GM12878 (cell line): ENCODE data around the gene ACP3. TPM values are rescaled to one million over a fixed set of nuclear protein-coding genes. Genes with fewer than 3 reads are reported as not detected.

Experiments
- ATAC-seq: fragments of 200-7000 bp; cut with Tn5 transposase; 3 replicates; pipeline ENCODE4 v1.9.1; 2020; ENCODE audit warnings: mild to moderate bottlenecking, moderate library complexity
- BruUV-seq: library from RNA; stranded (reverse); fragments of 400-500 nt; replicated peaks from 2 replicates; lab custom pipeline; 2021; lab: Mats Ljungman, UMichigan
- CTCF ChIA-PET: fragments of 300-600 bp; sonication (Branson Sonifier 250); formaldehyde crosslinking; extraction: SDS; loops from one replicate; lab custom pipeline; 2021; ENCODE audit warnings: inconsistent platforms; lab: Yijun Ruan, JAX
- POLR2A ChIA-PET: fragments of 350-600 bp; formaldehyde crosslinking; extraction: SDS; loops from one replicate; lab custom pipeline; 2021; ENCODE audit warnings: inconsistent platforms; lab: Charles Lee
- RAD21 ChIA-PET: fragments of 300-600 bp; sonication (Branson Sonifier 250); formaldehyde crosslinking; loops from one replicate; lab custom pipeline; 2023; ENCODE audit warnings: antibody characterized with exemption; ENCODE audit not compliant: unreplicated experiment; lab: Charles Lee
- SMC1A ChIA-PET: fragments of 300-600 bp; sonication (Branson Sonifier 250); formaldehyde crosslinking; loops from one replicate; lab custom pipeline; 2023; ENCODE audit not compliant: unreplicated experiment, uncharacterized antibody; lab: Charles Lee
- DNase-seq: peaks from one replicate; pipeline ENCODE4 v3.0.0-alpha.2; 2011; ENCODE audit warnings: low read depth, low spot score
- FAIRE-seq: peaks from 3 replicates; lab custom pipeline; 2011; peaks lifted over from hg19 to GRCh38; lab: Jason Lieb, UNC
- H2AFZ ChIP-seq: 2 replicates; pipeline ENCODE4 v1.6.0; 2011; ENCODE audit warnings: low read depth, low read length, control low read depth; ENCODE audit not compliant: control insufficient read depth
- H3K27ac ChIP-seq: 2 replicates; pipeline ENCODE4 v1.5.1; 2011; ENCODE audit warnings: control low read depth; ENCODE audit not compliant: control insufficient read depth, insufficient read depth
- H3K27me3 ChIP-seq, 2 experiments: replicated peaks in 1 of 2; 2 replicates each; pipeline versions ENCODE4 v1.6.0 to v1.6.1; 2011; ENCODE audit warnings: low read length in 1 of 2; ENCODE audit not compliant: control insufficient read depth in 2 of 2, insufficient read depth in 2 of 2
- H3K36me3 ChIP-seq, 2 experiments: 2 replicates each; pipeline ENCODE4 v1.5.1; 2011; ENCODE audit warnings: low read length in 1 of 2; ENCODE audit not compliant: control insufficient read depth in 2 of 2, insufficient read depth in 2 of 2
- H3K4me1 ChIP-seq: 2 replicates; pipeline ENCODE4 v1.6.1; 2011; ENCODE audit warnings: mild to moderate bottlenecking, low read length, moderate library complexity, mixed read lengths; ENCODE audit not compliant: control insufficient read depth, insufficient read depth
- H3K4me2 ChIP-seq: 2 replicates; pipeline ENCODE4 v1.6.0; 2011; ENCODE audit warnings: control low read depth; ENCODE audit not compliant: control insufficient read depth, insufficient read depth
- H3K4me3 ChIP-seq: fragments of 200-600 bp; sonication (generic); 2 replicates; pipeline ENCODE4 v1.5.1; 2016
- H3K79me2 ChIP-seq: 2 replicates; pipeline ENCODE4 v1.6.0; 2011; ENCODE audit warnings: low read length; ENCODE audit not compliant: control insufficient read depth, insufficient read depth
- H3K9ac ChIP-seq: 2 replicates; pipeline ENCODE4 v1.8.0; 2011; ENCODE audit warnings: low read length, control low read depth, mixed read lengths; ENCODE audit not compliant: control insufficient read depth, insufficient read depth
- H3K9me3 ChIP-seq: replicated peaks from 3 replicates; pipeline ENCODE4 v1.5.1; 2011; ENCODE audit warnings: mild to moderate bottlenecking, low read length; ENCODE audit not compliant: control insufficient read depth, insufficient read depth
- H4K20me1 ChIP-seq: 2 replicates; pipeline ENCODE4 v1.6.0; 2011; ENCODE audit not compliant: control insufficient read depth, insufficient read depth
- CREB1 ChIP-seq: IDR thresholded peaks from 2 replicates; pipeline ENCODE4 v1.6.1; 2012; ENCODE audit warnings: low read depth, mild to moderate bottlenecking, inconsistent platforms
- E2F8 ChIP-seq: fragments of 450-650 bp; IDR thresholded peaks from 2 replicates; pipeline ENCODE4 v1.6.1; 2018; ENCODE audit warnings: mild to moderate bottlenecking, low read depth, moderate library complexity; ENCODE audit not compliant: partially characterized antibody
- HDAC2 ChIP-seq: fragments of 200-600 bp; sonication (generic); IDR thresholded peaks from 2 replicates; pipeline ENCODE4 v1.6.1; 2017
- IRF3 ChIP-seq: fragments of 450-650 bp; IDR thresholded peaks from 2 replicates; pipeline ENCODE4 v1.6.1; 2014; ENCODE audit warnings: mild to moderate bottlenecking
- NFIC ChIP-seq: IDR thresholded peaks from 2 replicates; pipeline ENCODE4 v1.6.1; 2012; ENCODE audit warnings: low read depth, mild to moderate bottlenecking, inconsistent platforms, low read length, moderate library complexity
- NFYA ChIP-seq: IDR thresholded peaks from 2 replicates; pipeline ENCODE4 v1.6.1; 2011; ENCODE audit warnings: low read depth, mild to moderate bottlenecking, low read length, improper control_type of control experiment, borderline replicate concordance
- PML ChIP-seq: IDR thresholded peaks from 2 replicates; pipeline ENCODE4 v1.6.1; 2012; ENCODE audit warnings: low read length, inconsistent platforms
- RELA ChIP-seq: fragments of 450-650 bp; IDR thresholded peaks from 2 replicates; pipeline ENCODE4 v1.8.0; 2014; ENCODE audit warnings: borderline replicate concordance; ENCODE audit not compliant: partially characterized antibody
- REST ChIP-seq: IDR thresholded peaks from 2 replicates; pipeline ENCODE4 v1.6.1; 2012; ENCODE audit warnings: mild to moderate bottlenecking, low read depth, low read length
- SREBF1 ChIP-seq: IDR thresholded peaks from 2 replicates; pipeline ENCODE4 v1.6.1; 2012; ENCODE audit warnings: mild to moderate bottlenecking, low read length
- SUZ12 ChIP-seq: fragments of 200-600 bp; sonication (generic); IDR thresholded peaks from one replicate; pipeline ENCODE4 v1.6.1; 2018; ENCODE audit warnings: antibody characterized with exemption, mild to moderate bottlenecking; ENCODE audit not compliant: unreplicated experiment
- TAF1 ChIP-seq: IDR thresholded peaks from 2 replicates; pipeline ENCODE4 v1.6.1; 2011; ENCODE audit warnings: mild to moderate bottlenecking, low read depth, low read length, borderline replicate concordance
- ZNF24 ChIP-seq: fragments of 450-650 bp; IDR thresholded peaks from 2 replicates; pipeline ENCODE4 v1.6.1; 2017; ENCODE audit warnings: antibody characterized with exemption, mild to moderate bottlenecking
- WGBS: methylation state at CpG from one replicate; pipeline ENCODE4 v1.1.6; 2016; ENCODE audit warnings: low lambda C conversion rate; ENCODE audit not compliant: insufficient replicate concordance, insufficient coverage; ENCODE audit errors: missing lambda C conversion rate; 5-methylcytosine and 5-hydroxymethylcytosine counted together
- in situ Hi-C: fragments of 300-500 bp; cut with MboI; formaldehyde crosslinking; loops from 9 replicates; pipeline ENCODE4 v1.14.3; 2018; ENCODE audit warnings: mixed read lengths
- intact Hi-C: fragments of 100-400 bp; cut with micrococcal nuclease; formaldehyde crosslinking; loops from one replicate; pipeline ENCODE4 v1.14.2; 2022; ENCODE audit not compliant: unreplicated experiment
- polyA plus RNA-seq, 11 experiments: library from polyadenylated mRNA; depleted of rRNA in 4 of 11; unstranded in 6 of 11; stranded (reverse) in 5 of 11; fragments of >200 nt; fragmentation: Nextera tagmentation in 4 of 11; fragmentation: Illumina TruSeq in 1 of 11; extraction: Ambion mirVana in 4 of 11; extraction: Trizol in 1 of 11; gene quantifications; 1 replicate in 1 of 11; 2 replicates in 10 of 11; pipeline versions ENCODE4 v1.2.1 to v1.2.3, GENCODE V29; 2011 to 2016; ENCODE audit warnings: inconsistent platforms in 2 of 11, missing spikeins in 2 of 11, low read depth in 1 of 11
- total RNA-seq, 4 experiments: library from RNA; depleted of rRNA in 3 of 4; stranded (reverse); fragments of >200 nt in 3 of 4; fragmentation: Illumina TruSeq in 1 of 4; extraction: Trizol in 1 of 4; gene quantifications; 2 replicates each; pipeline versions ENCODE4 v1.2.1 to v1.2.3, GENCODE V29; 2013 to 2021

ACP3 gene
- total and polyA plus RNA-seq, 10 of the 15 experiments (the other 5 are each of a cell fraction or from before 2014, with no cell fraction given), result 0.05 to 0.41 TPM; not detected in 8

- TF ChIP-seq ZNF24 (no peak), NFIC (no peak)
Observed at GRCh38 chr3:132341746-132342145, 24.5 kb downstream of the ACP3 start (continued).

- H3K27me3 ChIP-seq, result no peaks in the 10 kb centered on the region
- RAD21 ChIA-PET, result interaction anchor here (0.8 to 2.0 kb wide), 5 partner anchors 9 to 1294 kb away, joined by 3 to 9 read pairs (median 6); no protein-coding TSS in a partner anchor
- H3K9ac ChIP-seq, result no peak overlapping the region
- SMC1A ChIA-PET, result interaction anchor here (0.6 to 3.2 kb wide), 13 partner anchors 9 to 150 kb away, joined by 3 to 12 read pairs (median 3); no protein-coding TSS in a partner anchor
- no peaks in the 10 kb centered on the region for H3K79me2 ChIP-seq
- FAIRE-seq (no peak), ATAC-seq (no peak), DNase-seq (no peak)
- WGBS, result 52% methylated on average over 5 of the region's 5 CpGs
- in situ Hi-C loops (no loop called here), intact Hi-C loops (loop anchor here (10.0 kb wide), 1 partner anchor 307 kb away; the partner anchor contains the start of gene CPNE4)
- no peaks in the 10 kb centered on the region for H4K20me1 ChIP-seq
- CTCF ChIA-PET, result interaction anchor here (0.9 to 4.6 kb wide), 21 partner anchors 9 to 303 kb away, joined by 3 to 38 read pairs (median 4); no protein-coding TSS in a partner anchor
- POLR2A ChIA-PET, result no interaction called here
- H3K36me3 ChIP-seq, result no peaks in the 10 kb centered on the region
- no TSS peak for BruUV-seq
- no peaks in the 10 kb centered on the region for H3K9me3 ChIP-seq
- no peak overlapping the region for H3K4me3 ChIP-seq
- no peak overlapping the region for H2AFZ ChIP-seq
- H3K27ac ChIP-seq, result no peak overlapping the region
- no peaks in the 10 kb centered on the region for H3K4me1 ChIP-seq
- H3K4me2 ChIP-seq, result no peak overlapping the region
- no peak for TF ChIP-seq RELA
- TF ChIP-seq SUZ12, result no peak
- TF ChIP-seq PML, result no peak
- no peak for TF ChIP-seq IRF3
- no peak for TF ChIP-seq NFYA
- TF ChIP-seq E2F8, result no peak
- TF ChIP-seq REST, result no peak
- no peak for TF ChIP-seq CREB1
- no peak for TF ChIP-seq HDAC2
- TF ChIP-seq TAF1, result no peak
- TF ChIP-seq SREBF1, result no peak
Observed at GRCh38 chr3:132342183-132342582, 25.0 kb downstream of the ACP3 start.
